B cell (primary cell): ENCODE results near the gene MUC20. TPM values are rescaled to one million over a fixed set of nuclear protein-coding genes. Genes with fewer than 3 reads are reported as not detected.

Experiments
- ATAC-seq: fragments of 200-7000 bp; cut with Tn5 transposase; one replicate; pipeline ENCODE4 v1.10.0; 2021; ENCODE audit warnings: low read depth, mild to moderate bottlenecking, moderate number of reproducible peaks, moderate library complexity
- CTCF ChIA-PET: fragments of 350-600 bp; sonication (Branson Sonifier 250); formaldehyde crosslinking; loops from one replicate; lab custom pipeline; 2021; ENCODE audit warnings: antibody characterized with exemption, inconsistent platforms; lab: Charles Lee
- POLR2A ChIA-PET: fragments of 350-600 bp; sonication (Branson Sonifier 250); formaldehyde crosslinking; loops from one replicate; lab custom pipeline; 2021; ENCODE audit warnings: antibody characterized with exemption; lab: Charles Lee
- DNase-seq: peaks from one replicate; pipeline ENCODE4 v3.0.0; 2013
- H2AFZ ChIP-seq: 2 replicates; pipeline ENCODE4 v1.6.1; 2012; ENCODE audit warnings: mild to moderate bottlenecking, low read depth, low read length; ENCODE audit not compliant: insufficient read depth, poor library complexity, severe bottlenecking
- H3K27ac ChIP-seq, 2 donors: 1 replicate in 1 of 2; 2 replicates in 1 of 2; pipeline ENCODE4 v1.5.1; 2012 to 2013; ENCODE audit warnings: low read length in 2 of 2, mild to moderate bottlenecking in 2 of 2, moderate library complexity in 1 of 2
- H3K27me3 ChIP-seq, 4 experiments: fragments of 200-600 bp in 1 of 4; sonication (generic) in 1 of 4; replicated peaks in 1 of 4; 1 replicate in 2 of 4; 2 replicates in 2 of 4; pipeline versions ENCODE4 v1.6.1 to v1.7.0; 2013 to 2016; ENCODE audit warnings: low read length in 3 of 4, mild to moderate bottlenecking in 2 of 4, mixed read lengths in 1 of 4, moderate library complexity in 1 of 4; ENCODE audit not compliant: insufficient read depth in 4 of 4, control insufficient read depth in 3 of 4; ENCODE audit errors: control extremely low read depth in 1 of 4
- H3K36me3 ChIP-seq, 2 experiments: replicated peaks in 1 of 2; 1 replicate in 1 of 2; 2 replicates in 1 of 2; pipeline versions ENCODE4 v1.6.1 to v1.7.1; 2013; ENCODE audit warnings: low read length in 1 of 2; ENCODE audit not compliant: insufficient read depth in 2 of 2, control insufficient read depth in 1 of 2; ENCODE audit errors: control extremely low read depth in 1 of 2, extremely low read depth in 1 of 2
- H3K4me1 ChIP-seq, 2 donors: fragments of 200-600 bp in 1 of 2; sonication (generic) in 1 of 2; 1 replicate in 1 of 2; 2 replicates in 1 of 2; pipeline versions ENCODE4 v1.5.1 to v1.6.1; 2013 to 2017; ENCODE audit warnings: low read length in 2 of 2; ENCODE audit not compliant: control insufficient read depth in 2 of 2, insufficient read depth in 2 of 2
- H3K4me2 ChIP-seq: replicated peaks from 2 replicates; pipeline ENCODE3; 2012; ENCODE audit warnings: mild to moderate bottlenecking, low read depth, low read length; ENCODE audit not compliant: poor library complexity, severe bottlenecking
- H3K4me3 ChIP-seq, 5 experiments: fragments of 200-600 bp in 1 of 5; sonication (generic) in 1 of 5; 1 replicate in 3 of 5; 2 replicates in 2 of 5; pipeline versions ENCODE4 v1.5.1 to v1.7.0; 2011 to 2016; ENCODE audit warnings: low read length in 4 of 5, mild to moderate bottlenecking in 4 of 5, low read depth in 2 of 5, control low read depth in 1 of 5, moderate library complexity in 1 of 5; ENCODE audit not compliant: insufficient read depth in 1 of 5; ENCODE audit errors: control extremely low read depth in 1 of 5, extremely low read depth in 1 of 5
- H3K79me2 ChIP-seq: fragments of 200-600 bp; sonication (generic); one replicate; pipeline ENCODE4 v1.6.0; 2016; ENCODE audit warnings: low read length; ENCODE audit not compliant: control insufficient read depth, insufficient read depth
- H3K9ac ChIP-seq: fragments of 200-600 bp; sonication (generic); 2 replicates; pipeline ENCODE4 v1.6.1; 2017; ENCODE audit warnings: mild to moderate bottlenecking, low read length, moderate library complexity
- H3K9me3 ChIP-seq, 3 donors: one replicate each; pipeline versions ENCODE4 v1.6.1 to v1.7.1; 2013; ENCODE audit warnings: low read length in 2 of 3; ENCODE audit not compliant: control insufficient read depth in 2 of 3, insufficient read depth in 1 of 3; ENCODE audit errors: control extremely low read depth in 1 of 3
- H4K20me1 ChIP-seq: 2 replicates; pipeline ENCODE4 v1.6.0; 2012; ENCODE audit warnings: mild to moderate bottlenecking, low read length; ENCODE audit not compliant: insufficient read depth, control insufficient read depth, poor library complexity, severe bottlenecking
- H3K27ac Mint-ChIP-seq: one replicate; pipeline ENCODE4 v1.8.0; 2021; ENCODE audit warnings: mixed read lengths
- H3K27me3 Mint-ChIP-seq: one replicate; pipeline ENCODE4 v1.8.0; 2021; ENCODE audit warnings: mixed read lengths
- H3K4me1 Mint-ChIP-seq: one replicate; pipeline ENCODE4 v1.8.0; 2021; ENCODE audit warnings: mixed read lengths
- H3K4me3 Mint-ChIP-seq: one replicate; pipeline ENCODE4 v1.8.0; 2021; ENCODE audit warnings: mixed read lengths
- H3K9me3 Mint-ChIP-seq: one replicate; pipeline ENCODE4 v1.8.0; 2022; ENCODE audit warnings: mixed read lengths; ENCODE audit not compliant: insufficient read depth
- EZH2 ChIP-seq: IDR thresholded peaks from 2 replicates; pipeline ENCODE4 v1.6.1; 2012; ENCODE audit warnings: borderline replicate concordance, low read depth, mild to moderate bottlenecking, moderate library complexity, low read length; ENCODE audit not compliant: insufficient read depth, poor library complexity, severe bottlenecking
- WGBS: methylation state at CpG from one replicate; pipeline ENCODE4 v1.1.5; 2013; ENCODE audit warnings: missing lambda C conversion rate; ENCODE audit not compliant: insufficient coverage; 5-methylcytosine and 5-hydroxymethylcytosine counted together
- intact Hi-C: fragments of 100-400 bp; cut with micrococcal nuclease; formaldehyde crosslinking; loops from one replicate; pipeline ENCODE4 v1.10.0; 2022
- polyA plus RNA-seq: library from polyadenylated mRNA; depleted of rRNA; stranded (reverse); fragments of >200 nt; gene quantifications from 2 replicates; pipeline ENCODE4 v1.2.3, GENCODE V29; 2012
- total RNA-seq, 2 donors: library from RNA; stranded (reverse); fragments of 120-200 nt in 1 of 2; gene quantifications; 1 replicate in 1 of 2; 2 replicates in 1 of 2; pipeline versions ENCODE4 v1.2.3 to v1.2.4, GENCODE V29; 2013 to 2022
- TF ChIP-seq, protein P1 (sequence below): fragments of 200-600 bp; IDR thresholded peaks from one replicate; pipeline ENCODE4 v1.8.0; 2022; ENCODE audit warnings: antibody characterized with exemption, mild to moderate bottlenecking

The MUC20 gene
- total and polyA plus RNA-seq, 2 donors (not counting 1 experiment from before 2014, with no cell fraction given) = 11.0 to 15.6 TPM

DNA sequence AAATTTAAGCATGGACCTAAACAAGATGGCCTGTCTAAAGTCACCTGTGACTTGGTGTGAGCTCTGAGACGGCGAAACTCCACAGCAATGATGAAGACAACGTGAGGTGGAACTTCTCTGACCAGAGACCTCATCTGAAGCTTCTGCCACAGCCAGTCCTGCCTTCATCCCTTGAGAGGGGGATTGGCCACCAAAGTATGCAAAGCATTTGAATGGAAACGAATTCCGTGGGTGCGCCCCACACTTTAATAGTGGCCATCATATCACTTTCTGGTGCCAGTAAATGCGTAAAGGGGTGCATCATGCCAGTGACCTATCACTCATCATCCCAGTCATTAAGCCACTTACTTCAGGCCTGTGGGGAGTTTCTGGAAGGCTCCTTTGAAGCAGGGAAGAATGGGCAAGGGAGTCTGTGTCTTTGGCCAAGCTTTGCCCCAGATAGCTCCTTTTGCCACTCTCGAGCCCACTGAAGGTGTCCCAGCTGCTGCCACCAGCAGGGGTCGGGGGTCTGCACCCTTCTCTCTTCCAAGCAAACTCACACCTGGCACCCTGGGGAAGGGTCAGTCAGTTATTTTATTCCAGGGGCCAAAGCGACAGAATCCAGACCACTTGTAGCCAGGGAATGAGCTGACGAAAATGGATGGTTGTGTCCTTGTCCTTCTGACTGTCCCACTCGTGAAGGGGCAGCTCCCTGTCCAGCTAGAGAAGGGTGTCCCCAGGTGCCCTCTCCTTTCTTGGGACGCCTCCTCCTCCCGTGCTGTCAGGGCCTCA lies 17.7 kb downstream of the MUC20 start:
- WGBS = 93% methylated on average over 13 of the region's 14 CpGs
- TF ChIP-seq, protein P1, sequence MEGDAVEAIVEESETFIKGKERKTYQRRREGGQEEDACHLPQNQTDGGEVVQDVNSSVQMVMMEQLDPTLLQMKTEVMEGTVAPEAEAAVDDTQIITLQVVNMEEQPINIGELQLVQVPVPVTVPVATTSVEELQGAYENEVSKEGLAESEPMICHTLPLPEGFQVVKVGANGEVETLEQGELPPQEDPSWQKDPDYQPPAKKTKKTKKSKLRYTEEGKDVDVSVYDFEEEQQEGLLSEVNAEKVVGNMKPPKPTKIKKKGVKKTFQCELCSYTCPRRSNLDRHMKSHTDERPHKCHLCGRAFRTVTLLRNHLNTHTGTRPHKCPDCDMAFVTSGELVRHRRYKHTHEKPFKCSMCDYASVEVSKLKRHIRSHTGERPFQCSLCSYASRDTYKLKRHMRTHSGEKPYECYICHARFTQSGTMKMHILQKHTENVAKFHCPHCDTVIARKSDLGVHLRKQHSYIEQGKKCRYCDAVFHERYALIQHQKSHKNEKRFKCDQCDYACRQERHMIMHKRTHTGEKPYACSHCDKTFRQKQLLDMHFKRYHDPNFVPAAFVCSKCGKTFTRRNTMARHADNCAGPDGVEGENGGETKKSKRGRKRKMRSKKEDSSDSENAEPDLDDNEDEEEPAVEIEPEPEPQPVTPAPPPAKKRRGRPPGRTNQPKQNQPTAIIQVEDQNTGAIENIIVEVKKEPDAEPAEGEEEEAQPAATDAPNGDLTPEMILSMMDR = no peak
- TF ChIP-seq EZH2 = no peak
- H4K20me1 ChIP-seq = no peaks in the 10 kb centered on the region
- no peaks in the 10 kb centered on the region for H3K79me2 ChIP-seq
- peaks cover 6% of the 10 kb centered on the region for H3K27me3 Mint-ChIP-seq
- no peak overlapping the region for H3K4me2 ChIP-seq
- DNase-seq = no peak
- no peaks in the 10 kb centered on the region for H3K27me3 ChIP-seq
- H3K9me3 Mint-ChIP-seq = no peaks in the 10 kb centered on the region
- H3K4me3 ChIP-seq = no peak overlapping the region
- intact Hi-C loops = no loop called here
- H3K9ac ChIP-seq = no peak overlapping the region
- H3K4me1 Mint-ChIP-seq = no peaks in the 10 kb centered on the region
- peaks cover 0 to 6% (median 0%) of the 10 kb centered on the region in 3 donors for H3K9me3 ChIP-seq
- no peak overlapping the region for H3K27ac Mint-ChIP-seq
- H2AFZ ChIP-seq = no peak overlapping the region
- no peaks in the 10 kb centered on the region for H3K4me1 ChIP-seq
- H3K4me3 Mint-ChIP-seq = no peak overlapping the region
- no peak for ATAC-seq
- POLR2A ChIA-PET = no interaction called here
- H3K36me3 ChIP-seq = no peaks in the 10 kb centered on the region
- H3K27ac ChIP-seq = no peak overlapping the region
- CTCF ChIA-PET = interaction anchor here (1.3 kb wide), 1 partner anchor 9 kb away, joined by 3 read pairs; no protein-coding TSS in a partner anchor

DNA sequence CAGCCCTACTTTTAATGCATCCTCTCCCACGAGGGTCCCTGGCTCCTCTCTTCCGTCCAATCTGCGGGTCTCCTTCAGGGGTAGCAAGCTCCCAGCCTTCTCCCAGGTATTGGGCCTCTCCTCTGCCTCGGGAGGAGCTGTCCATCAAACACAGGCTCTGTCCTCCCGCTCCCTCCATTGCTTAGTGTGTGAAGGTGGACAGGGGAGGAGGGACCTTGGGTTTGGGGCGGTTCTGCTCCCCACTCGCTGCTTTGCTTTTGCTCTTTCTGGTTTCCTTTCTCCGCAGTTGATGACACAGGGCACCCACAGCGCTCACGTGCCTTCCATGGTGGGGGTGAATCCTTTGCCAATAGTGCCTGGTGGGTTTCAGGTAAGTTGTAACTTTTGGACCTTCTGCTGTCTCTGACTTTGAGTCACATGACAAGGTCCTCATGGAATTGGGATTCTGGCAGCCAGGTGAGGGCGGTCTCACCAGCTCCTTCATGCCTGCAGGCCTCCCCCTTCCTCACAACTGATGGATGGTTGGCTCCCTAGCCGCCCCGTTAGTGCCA lies 18.9 kb downstream of the MUC20 start:
- H3K9me3 Mint-ChIP-seq = no peaks in the 10 kb centered on the region
- peaks cover 0 to 6% (median 0%) of the 10 kb centered on the region in 3 donors for H3K9me3 ChIP-seq
- 89% methylated on average over 10 of the region's 13 CpGs for WGBS
- H3K27me3 Mint-ChIP-seq = peaks cover 6% of the 10 kb centered on the region
- ATAC-seq (no peak), DNase-seq (no peak)
- ChIA-PET CTCF (no interaction called here), POLR2A (no interaction called here)
- no peaks in the 10 kb centered on the region for H3K27me3 ChIP-seq
- H3K4me1 Mint-ChIP-seq = no peaks in the 10 kb centered on the region
- no peak overlapping the region for H3K27ac Mint-ChIP-seq
- H3K9ac ChIP-seq = no peak overlapping the region
- H3K4me1 ChIP-seq = no peaks in the 10 kb centered on the region
- H3K4me3 ChIP-seq = no peak overlapping the region
- no peaks in the 10 kb centered on the region for H4K20me1 ChIP-seq
- H3K79me2 ChIP-seq = no peaks in the 10 kb centered on the region
- no peaks in the 10 kb centered on the region for H3K36me3 ChIP-seq
- H3K27ac ChIP-seq = no peak overlapping the region
- intact Hi-C loops = no loop called here
- no peak overlapping the region for H2AFZ ChIP-seq
- no peak overlapping the region for H3K4me3 Mint-ChIP-seq
- TF ChIP-seq EZH2 = no peak
- TF ChIP-seq, protein P1 = no peak
- no peak overlapping the region for H3K4me2 ChIP-seq
